HepG2 (cell line): ENCODE data around the gene DNAL4.

Experiments
- ATRX ChIP-seq: sonication (generic); formaldehyde crosslinking; IDR thresholded peaks from 2 replicates; pipeline ENCODE4 v1.4.0; 2020; ENCODE audit warnings: missing genetic modification reagents, borderline replicate concordance
- FOXP1 ChIP-seq, 2 experiments: fragments of 450-650 bp in 1 of 2; IDR thresholded peaks; 2 replicates each; pipeline ENCODE4 v1.6.1; 2017 to 2018; ENCODE audit warnings: antibody characterized with exemption in 1 of 2
- JUND ChIP-seq: sonication (generic); formaldehyde crosslinking; IDR thresholded peaks from 2 replicates; pipeline ENCODE4 v1.8.0; 2022; ENCODE audit warnings: mild to moderate bottlenecking, missing genetic modification reagents
- NR3C1 ChIP-seq: sonication (generic); formaldehyde crosslinking; IDR thresholded peaks from 2 replicates; pipeline ENCODE4 v1.4.0; 2020; ENCODE audit warnings: missing genetic modification reagents
- POLR2A ChIP-seq, 2 experiments: IDR thresholded peaks; 2 replicates each; pipeline ENCODE4 v1.6.1; 2011; ENCODE audit warnings: low read depth in 2 of 2, low read length in 2 of 2, mild to moderate bottlenecking in 1 of 2, moderate library complexity in 1 of 2; ENCODE audit not compliant: insufficient read depth in 1 of 2
- POLR2AphosphoS5 ChIP-seq: IDR thresholded peaks from 2 replicates; pipeline ENCODE4 v1.6.1; 2012; ENCODE audit warnings: low read depth, low read length
- SRF ChIP-seq: IDR thresholded peaks from 2 replicates; pipeline ENCODE4 v1.6.1; 2011; ENCODE audit warnings: mild to moderate bottlenecking, low read depth, low read length, moderate library complexity
- YY1 ChIP-seq: IDR thresholded peaks from 2 replicates; pipeline ENCODE4 v1.6.1; 2011; ENCODE audit warnings: low read length, low read depth, moderate library complexity, mild to moderate bottlenecking; ENCODE audit not compliant: insufficient read depth, insufficient replicate concordance
- ZNF431 ChIP-seq: sonication (generic); formaldehyde crosslinking; IDR thresholded peaks from 2 replicates; pipeline ENCODE4 v1.9.0; 2022; ENCODE audit warnings: missing genetic modification reagents, low read depth, mild to moderate bottlenecking, borderline replicate concordance
- TF ChIP-seq, protein P1 (sequence below): sonication (generic); formaldehyde crosslinking; IDR thresholded peaks from 2 replicates; pipeline ENCODE4 v1.5.0; 2020; ENCODE audit warnings: mild to moderate bottlenecking, missing genetic modification reagents, moderate library complexity
- TF ChIP-seq, protein P2 (sequence below): fragments of 450-650 bp; IDR thresholded peaks from 2 replicates; pipeline ENCODE4 v1.6.1; 2017; ENCODE audit warnings: mild to moderate bottlenecking
- TF ChIP-seq, protein P3 (sequence below): sonication (generic); formaldehyde crosslinking; IDR thresholded peaks from 2 replicates; pipeline ENCODE4 v1.4.0; 2020; ENCODE audit warnings: mild to moderate bottlenecking, missing genetic modification reagents
- TF ChIP-seq, protein P4 (sequence below): sonication (generic); formaldehyde crosslinking; IDR thresholded peaks from 2 replicates; pipeline ENCODE4 v1.4.0; 2020; ENCODE audit warnings: missing genetic modification reagents
- TF ChIP-seq, protein P5 (sequence below), 2 experiments: fragments of 450-650 bp in 1 of 2; sonication (generic) in 1 of 2; formaldehyde crosslinking in 1 of 2; IDR thresholded peaks; 2 replicates each; pipeline versions ENCODE4 v1.6.1 to v1.8.0; 2016 to 2022; ENCODE audit warnings: antibody characterized with exemption in 1 of 2, mild to moderate bottlenecking in 1 of 2, missing genetic modification reagents in 1 of 2

DNA sequence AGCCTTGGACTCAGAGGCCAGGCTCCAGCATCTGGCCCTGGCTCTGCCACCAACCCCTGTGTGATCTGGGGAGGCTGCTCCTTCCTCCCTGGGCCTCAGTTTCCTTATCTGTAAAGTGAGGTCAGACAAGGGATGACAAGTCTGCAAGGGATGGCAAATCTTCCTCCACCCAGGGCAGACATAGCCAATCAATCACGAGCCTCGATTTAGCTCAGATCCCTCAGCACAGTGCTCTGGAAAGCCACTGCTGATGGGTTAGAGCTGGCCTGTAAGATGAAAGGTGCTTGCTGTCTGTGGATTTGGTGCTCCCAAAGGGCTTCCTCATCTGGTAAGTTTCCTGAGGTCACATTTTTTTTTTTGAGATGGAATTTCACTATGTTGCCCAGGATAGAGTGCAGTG lies 29.7 kb upstream of the DNAL4 start:
- TF ChIP-seq NR3C1 (CRISPR knock-in tag), result no peak
- no peak for TF ChIP-seq ZNF431
- TF ChIP-seq, protein P1, sequence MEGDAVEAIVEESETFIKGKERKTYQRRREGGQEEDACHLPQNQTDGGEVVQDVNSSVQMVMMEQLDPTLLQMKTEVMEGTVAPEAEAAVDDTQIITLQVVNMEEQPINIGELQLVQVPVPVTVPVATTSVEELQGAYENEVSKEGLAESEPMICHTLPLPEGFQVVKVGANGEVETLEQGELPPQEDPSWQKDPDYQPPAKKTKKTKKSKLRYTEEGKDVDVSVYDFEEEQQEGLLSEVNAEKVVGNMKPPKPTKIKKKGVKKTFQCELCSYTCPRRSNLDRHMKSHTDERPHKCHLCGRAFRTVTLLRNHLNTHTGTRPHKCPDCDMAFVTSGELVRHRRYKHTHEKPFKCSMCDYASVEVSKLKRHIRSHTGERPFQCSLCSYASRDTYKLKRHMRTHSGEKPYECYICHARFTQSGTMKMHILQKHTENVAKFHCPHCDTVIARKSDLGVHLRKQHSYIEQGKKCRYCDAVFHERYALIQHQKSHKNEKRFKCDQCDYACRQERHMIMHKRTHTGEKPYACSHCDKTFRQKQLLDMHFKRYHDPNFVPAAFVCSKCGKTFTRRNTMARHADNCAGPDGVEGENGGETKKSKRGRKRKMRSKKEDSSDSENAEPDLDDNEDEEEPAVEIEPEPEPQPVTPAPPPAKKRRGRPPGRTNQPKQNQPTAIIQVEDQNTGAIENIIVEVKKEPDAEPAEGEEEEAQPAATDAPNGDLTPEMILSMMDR (CRISPR knock-in tag), result no peak
- TF ChIP-seq, protein P2, sequence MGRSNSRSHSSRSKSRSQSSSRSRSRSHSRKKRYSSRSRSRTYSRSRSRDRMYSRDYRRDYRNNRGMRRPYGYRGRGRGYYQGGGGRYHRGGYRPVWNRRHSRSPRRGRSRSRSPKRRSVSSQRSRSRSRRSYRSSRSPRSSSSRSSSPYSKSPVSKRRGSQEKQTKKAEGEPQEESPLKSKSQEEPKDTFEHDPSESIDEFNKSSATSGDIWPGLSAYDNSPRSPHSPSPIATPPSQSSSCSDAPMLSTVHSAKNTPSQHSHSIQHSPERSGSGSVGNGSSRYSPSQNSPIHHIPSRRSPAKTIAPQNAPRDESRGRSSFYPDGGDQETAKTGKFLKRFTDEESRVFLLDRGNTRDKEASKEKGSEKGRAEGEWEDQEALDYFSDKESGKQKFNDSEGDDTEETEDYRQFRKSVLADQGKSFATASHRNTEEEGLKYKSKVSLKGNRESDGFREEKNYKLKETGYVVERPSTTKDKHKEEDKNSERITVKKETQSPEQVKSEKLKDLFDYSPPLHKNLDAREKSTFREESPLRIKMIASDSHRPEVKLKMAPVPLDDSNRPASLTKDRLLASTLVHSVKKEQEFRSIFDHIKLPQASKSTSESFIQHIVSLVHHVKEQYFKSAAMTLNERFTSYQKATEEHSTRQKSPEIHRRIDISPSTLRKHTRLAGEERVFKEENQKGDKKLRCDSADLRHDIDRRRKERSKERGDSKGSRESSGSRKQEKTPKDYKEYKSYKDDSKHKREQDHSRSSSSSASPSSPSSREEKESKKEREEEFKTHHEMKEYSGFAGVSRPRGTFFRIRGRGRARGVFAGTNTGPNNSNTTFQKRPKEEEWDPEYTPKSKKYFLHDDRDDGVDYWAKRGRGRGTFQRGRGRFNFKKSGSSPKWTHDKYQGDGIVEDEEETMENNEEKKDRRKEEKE, result no peak
- TF ChIP-seq POLR2A (IDR thresholded peaks at IDR 0.05; ENCODE audit: insufficient read depth in 1 of 2, low read depth in 2 of 2, low read length in 2 of 2), result no peak
- TF ChIP-seq, protein P3, sequence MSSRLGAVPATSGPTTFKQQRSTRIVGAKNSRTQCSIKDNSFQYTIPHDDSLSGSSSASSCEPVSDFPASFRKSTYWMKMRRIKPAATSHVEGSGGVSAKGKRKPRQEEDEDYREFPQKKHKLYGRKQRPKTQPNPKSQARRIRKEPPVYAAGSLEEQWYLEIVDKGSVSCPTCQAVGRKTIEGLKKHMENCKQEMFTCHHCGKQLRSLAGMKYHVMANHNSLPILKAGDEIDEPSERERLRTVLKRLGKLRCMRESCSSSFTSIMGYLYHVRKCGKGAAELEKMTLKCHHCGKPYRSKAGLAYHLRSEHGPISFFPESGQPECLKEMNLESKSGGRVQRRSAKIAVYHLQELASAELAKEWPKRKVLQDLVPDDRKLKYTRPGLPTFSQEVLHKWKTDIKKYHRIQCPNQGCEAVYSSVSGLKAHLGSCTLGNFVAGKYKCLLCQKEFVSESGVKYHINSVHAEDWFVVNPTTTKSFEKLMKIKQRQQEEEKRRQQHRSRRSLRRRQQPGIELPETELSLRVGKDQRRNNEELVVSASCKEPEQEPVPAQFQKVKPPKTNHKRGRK, result no peak
- no peak for TF ChIP-seq YY1
- TF ChIP-seq, protein P4, sequence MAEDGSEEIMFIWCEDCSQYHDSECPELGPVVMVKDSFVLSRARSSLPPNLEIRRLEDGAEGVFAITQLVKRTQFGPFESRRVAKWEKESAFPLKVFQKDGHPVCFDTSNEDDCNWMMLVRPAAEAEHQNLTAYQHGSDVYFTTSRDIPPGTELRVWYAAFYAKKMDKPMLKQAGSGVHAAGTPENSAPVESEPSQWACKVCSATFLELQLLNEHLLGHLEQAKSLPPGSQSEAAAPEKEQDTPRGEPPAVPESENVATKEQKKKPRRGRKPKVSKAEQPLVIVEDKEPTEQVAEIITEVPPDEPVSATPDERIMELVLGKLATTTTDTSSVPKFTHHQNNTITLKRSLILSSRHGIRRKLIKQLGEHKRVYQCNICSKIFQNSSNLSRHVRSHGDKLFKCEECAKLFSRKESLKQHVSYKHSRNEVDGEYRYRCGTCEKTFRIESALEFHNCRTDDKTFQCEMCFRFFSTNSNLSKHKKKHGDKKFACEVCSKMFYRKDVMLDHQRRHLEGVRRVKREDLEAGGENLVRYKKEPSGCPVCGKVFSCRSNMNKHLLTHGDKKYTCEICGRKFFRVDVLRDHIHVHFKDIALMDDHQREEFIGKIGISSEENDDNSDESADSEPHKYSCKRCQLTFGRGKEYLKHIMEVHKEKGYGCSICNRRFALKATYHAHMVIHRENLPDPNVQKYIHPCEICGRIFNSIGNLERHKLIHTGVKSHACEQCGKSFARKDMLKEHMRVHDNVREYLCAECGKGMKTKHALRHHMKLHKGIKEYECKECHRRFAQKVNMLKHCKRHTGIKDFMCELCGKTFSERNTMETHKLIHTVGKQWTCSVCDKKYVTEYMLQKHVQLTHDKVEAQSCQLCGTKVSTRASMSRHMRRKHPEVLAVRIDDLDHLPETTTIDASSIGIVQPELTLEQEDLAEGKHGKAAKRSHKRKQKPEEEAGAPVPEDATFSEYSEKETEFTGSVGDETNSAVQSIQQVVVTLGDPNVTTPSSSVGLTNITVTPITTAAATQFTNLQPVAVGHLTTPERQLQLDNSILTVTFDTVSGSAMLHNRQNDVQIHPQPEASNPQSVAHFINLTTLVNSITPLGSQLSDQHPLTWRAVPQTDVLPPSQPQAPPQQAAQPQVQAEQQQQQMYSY, result no peak
- TF ChIP-seq ATRX, result no peak
- no peak for TF ChIP-seq FOXP1 (IDR thresholded peaks at IDR 0.05)
- TF ChIP-seq FOXP1 (CRISPR knock-in tag; IDR thresholded peaks at IDR 0.05), result no peak
- TF ChIP-seq, protein P5, sequence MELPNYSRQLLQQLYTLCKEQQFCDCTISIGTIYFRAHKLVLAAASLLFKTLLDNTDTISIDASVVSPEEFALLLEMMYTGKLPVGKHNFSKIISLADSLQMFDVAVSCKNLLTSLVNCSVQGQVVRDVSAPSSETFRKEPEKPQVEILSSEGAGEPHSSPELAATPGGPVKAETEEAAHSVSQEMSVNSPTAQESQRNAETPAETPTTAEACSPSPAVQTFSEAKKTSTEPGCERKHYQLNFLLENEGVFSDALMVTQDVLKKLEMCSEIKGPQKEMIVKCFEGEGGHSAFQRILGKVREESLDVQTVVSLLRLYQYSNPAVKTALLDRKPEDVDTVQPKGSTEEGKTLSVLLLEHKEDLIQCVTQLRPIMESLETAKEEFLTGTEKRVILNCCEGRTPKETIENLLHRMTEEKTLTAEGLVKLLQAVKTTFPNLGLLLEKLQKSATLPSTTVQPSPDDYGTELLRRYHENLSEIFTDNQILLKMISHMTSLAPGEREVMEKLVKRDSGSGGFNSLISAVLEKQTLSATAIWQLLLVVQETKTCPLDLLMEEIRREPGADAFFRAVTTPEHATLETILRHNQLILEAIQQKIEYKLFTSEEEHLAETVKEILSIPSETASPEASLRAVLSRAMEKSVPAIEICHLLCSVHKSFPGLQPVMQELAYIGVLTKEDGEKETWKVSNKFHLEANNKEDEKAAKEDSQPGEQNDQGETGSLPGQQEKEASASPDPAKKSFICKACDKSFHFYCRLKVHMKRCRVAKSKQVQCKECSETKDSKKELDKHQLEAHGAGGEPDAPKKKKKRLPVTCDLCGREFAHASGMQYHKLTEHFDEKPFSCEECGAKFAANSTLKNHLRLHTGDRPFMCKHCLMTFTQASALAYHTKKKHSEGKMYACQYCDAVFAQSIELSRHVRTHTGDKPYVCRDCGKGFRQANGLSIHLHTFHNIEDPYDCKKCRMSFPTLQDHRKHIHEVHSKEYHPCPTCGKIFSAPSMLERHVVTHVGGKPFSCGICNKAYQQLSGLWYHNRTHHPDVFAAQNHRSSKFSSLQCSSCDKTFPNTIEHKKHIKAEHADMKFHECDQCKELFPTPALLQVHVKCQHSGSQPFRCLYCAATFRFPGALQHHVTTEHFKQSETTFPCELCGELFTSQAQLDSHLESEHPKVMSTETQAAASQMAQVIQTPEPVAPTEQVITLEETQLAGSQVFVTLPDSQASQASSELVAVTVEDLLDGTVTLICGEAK (IDR thresholded peaks at IDR 0.05), result no peak
- TF ChIP-seq, protein P5 (CRISPR knock-in tag; IDR thresholded peaks at IDR 0.05), result no peak
- TF ChIP-seq POLR2AphosphoS5, result no peak
- TF ChIP-seq JUND (CRISPR knock-in tag), result no peak
- no peak for TF ChIP-seq SRF
